Measurements from ENCODE around the gene ZMPSTE24.

Gene ZMPSTE24

DNA sequence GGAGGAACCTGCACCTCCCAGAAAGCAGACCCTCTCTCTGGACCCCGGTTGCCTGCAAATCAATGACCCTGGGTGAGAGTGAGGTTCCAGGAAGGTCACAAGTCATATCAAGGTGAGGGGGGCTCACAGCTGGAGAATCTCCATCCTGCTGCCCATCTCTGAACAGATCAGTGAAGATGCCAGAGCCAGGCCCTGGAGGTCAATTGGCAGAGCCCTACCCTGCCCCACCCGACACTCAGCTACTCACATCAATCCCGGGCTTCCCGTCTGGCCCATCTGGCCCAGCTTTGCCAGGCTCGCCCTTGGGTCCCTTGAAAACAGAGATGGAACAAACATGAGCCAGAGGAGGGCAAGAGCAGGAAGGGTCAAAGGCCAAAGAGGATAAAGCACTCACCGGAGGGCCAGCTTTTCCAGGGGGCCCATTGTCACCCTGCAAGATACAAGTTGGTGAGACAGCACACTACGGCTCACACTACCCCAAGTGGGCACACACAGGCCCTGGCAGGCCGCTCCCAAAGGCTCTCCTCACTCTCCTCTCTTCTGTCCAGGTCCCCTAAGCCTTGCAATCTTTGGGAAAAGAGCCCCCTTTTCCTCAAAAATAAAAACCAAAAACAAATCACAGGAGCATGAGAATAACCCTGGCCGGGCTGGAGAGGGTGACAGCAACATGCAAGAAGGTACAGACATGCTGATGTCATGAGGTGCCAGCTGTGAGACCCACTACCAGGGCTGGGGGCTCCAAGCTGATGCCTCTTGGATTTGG is 56.1 kb downstream of the ZMPSTE24 start:
- H3K27me3 ChIP-seq (replicated peaks), result peaks cover 27% of the 10 kb centered on the region
- in situ Hi-C loops (cut with HindIII; ENCODE audit: low pct_ligation_motif_present, low sequenced_read_pairs), result no loop called here
- DNase-seq, result no peak
- no peak overlapping the region for H3K4me3 ChIP-seq (ENCODE audit: low read depth, low read length)
- no peak overlapping the region for H3K27ac ChIP-seq
- H3K36me3 ChIP-seq (replicated peaks), result no peaks in the 10 kb centered on the region
- TF ChIP-seq, protein P1, sequence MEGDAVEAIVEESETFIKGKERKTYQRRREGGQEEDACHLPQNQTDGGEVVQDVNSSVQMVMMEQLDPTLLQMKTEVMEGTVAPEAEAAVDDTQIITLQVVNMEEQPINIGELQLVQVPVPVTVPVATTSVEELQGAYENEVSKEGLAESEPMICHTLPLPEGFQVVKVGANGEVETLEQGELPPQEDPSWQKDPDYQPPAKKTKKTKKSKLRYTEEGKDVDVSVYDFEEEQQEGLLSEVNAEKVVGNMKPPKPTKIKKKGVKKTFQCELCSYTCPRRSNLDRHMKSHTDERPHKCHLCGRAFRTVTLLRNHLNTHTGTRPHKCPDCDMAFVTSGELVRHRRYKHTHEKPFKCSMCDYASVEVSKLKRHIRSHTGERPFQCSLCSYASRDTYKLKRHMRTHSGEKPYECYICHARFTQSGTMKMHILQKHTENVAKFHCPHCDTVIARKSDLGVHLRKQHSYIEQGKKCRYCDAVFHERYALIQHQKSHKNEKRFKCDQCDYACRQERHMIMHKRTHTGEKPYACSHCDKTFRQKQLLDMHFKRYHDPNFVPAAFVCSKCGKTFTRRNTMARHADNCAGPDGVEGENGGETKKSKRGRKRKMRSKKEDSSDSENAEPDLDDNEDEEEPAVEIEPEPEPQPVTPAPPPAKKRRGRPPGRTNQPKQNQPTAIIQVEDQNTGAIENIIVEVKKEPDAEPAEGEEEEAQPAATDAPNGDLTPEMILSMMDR (IDR thresholded peaks at IDR 0.05; ENCODE audit: low read depth, low read length, missing control alignments), result no peak

DNA sequence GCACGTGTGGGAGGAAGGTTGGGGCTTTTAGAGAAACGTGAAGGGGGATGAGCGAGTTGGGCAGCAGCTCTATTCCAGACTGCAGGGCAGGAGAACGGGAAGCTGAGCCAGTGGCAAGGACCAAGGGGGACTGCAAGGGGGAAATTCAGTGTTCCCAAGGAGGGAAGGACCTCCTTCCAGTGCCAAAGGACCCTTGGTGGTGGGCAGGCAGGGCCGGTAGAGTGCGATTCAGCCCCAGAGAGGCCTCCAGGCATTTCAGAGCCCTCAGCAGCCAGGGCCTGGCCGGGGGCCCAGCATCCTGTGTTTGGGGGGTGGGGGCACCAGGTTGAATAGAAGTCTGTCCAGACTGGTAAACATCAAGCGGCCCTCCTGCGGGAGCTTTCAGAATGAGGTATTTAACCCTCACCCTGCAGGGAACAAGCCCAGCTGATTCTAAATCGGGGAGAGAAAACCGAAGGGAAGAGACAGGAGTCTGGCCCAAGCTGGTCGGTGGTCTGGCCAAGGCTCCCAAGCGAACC is 56.7 kb downstream of the ZMPSTE24 start:
- in situ Hi-C loops (cut with HindIII; ENCODE audit: low pct_ligation_motif_present, low sequenced_read_pairs), result no loop called here
- H3K36me3 ChIP-seq (replicated peaks), result no peaks in the 10 kb centered on the region
- no peak overlapping the region for H3K27ac ChIP-seq
- peaks cover 28% of the 10 kb centered on the region for H3K27me3 ChIP-seq (replicated peaks)
- peak overlapping the region; percentile 38 for H3K4me3 ChIP-seq (ENCODE audit: low read depth, low read length)
- TF ChIP-seq, protein P1 (IDR thresholded peaks at IDR 0.05; ENCODE audit: low read depth, low read length, missing control alignments), result no peak
- no peak for DNase-seq

DNA sequence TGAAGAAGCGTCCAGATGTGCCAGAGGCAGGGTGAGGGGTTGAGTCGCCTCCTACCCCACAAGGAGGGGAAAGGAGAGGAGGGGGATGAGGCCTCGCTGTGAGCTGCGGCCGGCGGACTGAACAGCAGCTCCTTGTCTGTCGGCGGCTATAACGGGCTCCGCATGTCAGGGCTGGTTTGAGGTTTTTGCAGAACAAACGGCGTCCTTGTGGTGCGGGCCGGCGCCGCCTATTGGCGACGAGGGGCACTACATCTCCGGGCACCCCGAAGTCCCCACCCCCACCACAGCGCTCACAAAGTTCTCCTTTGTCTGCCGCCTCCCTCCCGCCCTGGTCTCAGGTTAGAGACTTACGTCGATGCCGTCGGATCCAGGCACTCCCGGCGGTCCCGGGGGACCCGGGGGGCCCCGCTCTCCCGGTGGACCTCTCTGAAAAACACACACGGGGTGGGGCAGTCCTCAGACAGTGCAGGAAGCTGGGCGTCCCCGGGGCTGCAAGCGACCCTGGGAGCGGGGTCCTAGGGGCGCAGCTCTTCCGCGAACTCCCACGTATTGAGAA is 57.3 kb downstream of the ZMPSTE24 start:
- no peaks in the 10 kb centered on the region for H3K36me3 ChIP-seq (replicated peaks)
- H3K4me3 ChIP-seq (ENCODE audit: low read depth, low read length), result peak overlapping the region; percentile 38
- H3K27ac ChIP-seq, result no peak overlapping the region
- in situ Hi-C loops (cut with HindIII; ENCODE audit: low pct_ligation_motif_present, low sequenced_read_pairs), result no loop called here
- TF ChIP-seq, protein P1 (IDR thresholded peaks at IDR 0.05; ENCODE audit: low read depth, low read length, missing control alignments), result peak; percentile 88
- peaks cover 28% of the 10 kb centered on the region for H3K27me3 ChIP-seq (replicated peaks)
- peak; percentile 78 for DNase-seq

DNA sequence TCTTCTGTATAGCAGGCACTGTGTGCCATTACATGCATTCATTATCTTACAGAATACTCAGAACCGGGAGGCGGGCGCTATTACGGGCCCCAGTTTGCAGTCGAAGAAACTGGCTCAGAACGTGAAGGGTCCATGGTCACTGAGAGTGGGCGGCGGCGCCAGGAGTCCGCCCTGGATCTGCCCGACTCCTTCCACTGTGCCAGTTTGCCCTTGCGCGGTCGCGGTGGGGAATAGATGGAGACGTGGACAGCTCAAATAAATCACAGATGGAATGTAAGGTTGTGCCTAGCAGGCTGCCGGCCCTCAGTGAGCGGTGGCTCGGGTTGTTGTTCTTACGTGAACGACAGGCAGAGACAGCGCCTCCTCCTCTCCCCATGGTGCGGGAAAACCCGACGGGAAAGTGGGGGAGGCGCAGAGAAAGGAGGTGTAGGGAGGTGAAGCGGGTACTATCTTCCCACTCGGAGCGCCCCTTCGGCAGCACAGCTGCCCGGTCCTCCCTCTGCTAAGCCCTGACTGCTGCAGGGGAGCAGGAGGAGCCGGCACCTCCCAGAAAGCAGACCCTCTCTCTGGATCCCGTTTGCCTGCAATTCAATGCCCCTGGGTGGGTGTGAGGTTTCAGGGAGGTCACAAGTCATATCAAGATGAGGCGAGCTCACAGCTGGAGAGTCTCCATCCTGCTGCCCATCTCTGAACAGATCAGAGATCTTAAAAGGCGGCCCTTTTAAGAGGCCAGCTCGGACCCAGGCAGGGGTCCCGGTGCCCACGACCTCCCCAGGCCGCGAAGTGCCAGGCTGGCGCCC is 58.0 kb downstream of the ZMPSTE24 start:
- no peak overlapping the region for H3K27ac ChIP-seq
- H3K27me3 ChIP-seq (replicated peaks), result peaks cover 28% of the 10 kb centered on the region
- DNase-seq, result no peak
- H3K36me3 ChIP-seq (replicated peaks), result no peaks in the 10 kb centered on the region
- TF ChIP-seq, protein P1 (IDR thresholded peaks at IDR 0.05; ENCODE audit: low read depth, low read length, missing control alignments), result no peak
- in situ Hi-C loops (cut with HindIII; ENCODE audit: low pct_ligation_motif_present, low sequenced_read_pairs), result no loop called here
- H3K4me3 ChIP-seq (ENCODE audit: low read depth, low read length), result peak overlapping the region; percentile 38

DNA sequence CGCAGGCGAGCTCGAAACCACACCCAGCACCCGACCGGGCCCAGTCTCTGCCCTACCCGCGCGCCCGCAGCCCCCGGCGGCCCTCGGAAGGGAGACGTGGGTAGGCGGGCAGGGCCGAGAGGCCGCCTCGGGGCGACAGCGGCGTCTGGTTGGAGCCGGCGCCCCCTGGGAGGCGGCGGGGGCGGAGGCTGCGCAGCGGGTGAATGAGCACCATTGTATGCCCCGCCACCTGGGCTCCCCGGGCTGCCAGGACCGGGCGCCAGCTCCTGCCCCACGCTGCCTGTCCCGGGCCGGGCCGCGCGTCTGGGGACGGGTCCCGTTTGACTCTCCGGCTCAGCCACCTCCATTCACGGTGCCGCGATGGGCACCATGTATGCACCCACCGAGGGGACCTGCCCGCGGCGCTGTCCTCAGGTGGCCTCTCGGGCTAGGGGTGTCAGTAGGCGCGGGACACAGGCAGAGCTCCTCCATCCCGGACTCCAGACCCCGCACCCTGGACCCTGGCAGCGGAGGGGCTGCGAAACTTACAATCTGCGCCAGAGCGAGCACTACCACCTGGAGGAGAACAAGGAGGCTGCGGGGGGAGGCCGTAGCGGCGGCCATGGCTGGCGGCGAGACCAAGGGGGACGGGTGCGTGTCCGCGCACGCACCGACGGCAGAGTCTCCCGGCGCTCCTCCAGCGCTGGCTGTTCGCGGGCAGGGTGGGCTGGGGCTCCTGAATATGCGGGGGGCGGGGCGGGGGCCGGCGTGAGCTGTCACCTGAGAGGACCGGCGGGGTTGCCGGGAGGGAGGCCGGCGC is 58.8 kb downstream of the ZMPSTE24 start, which contains the start of gene COL9A2:
Gene COL9A2, minus strand, starts transcription at position 692 of the 799 bp plus-strand sequence. Its CDS starts 89 bp downstream, at position 603.
- TF ChIP-seq, protein P1 (IDR thresholded peaks at IDR 0.05; ENCODE audit: low read depth, low read length, missing control alignments), result no peak
- Histone ChIP-seq H3K27ac (no peak within 1 kb of the TSS), H3K27me3 (replicated peaks) (peaks cover 28% of the 10 kb centered on the region), H3K36me3 (replicated peaks) (no peaks in the 10 kb centered on the region), H3K4me3 (ENCODE audit: low read depth, low read length) (peak within 1 kb of the TSS; percentile 38)
- in situ Hi-C loops (cut with HindIII; ENCODE audit: low pct_ligation_motif_present, low sequenced_read_pairs), result no loop called here
- DNase-seq, result no peak

Measured in brain microvascular endothelial cell (primary cell).